HG03432 (cell line): ENCODE measurements around the gene F10.
A peak's percentile ranks its signal among the peaks of the same experiment; 100 is the strongest.
"Not testable (repeated sequence)": the region's sequence is repeated elsewhere in the genome, so short reads cannot be mapped to it uniquely, and the experiment has no call there.

Source experiments
- ATAC-seq: cut with Tn5 transposase; IDR thresholded peaks from one replicate; pipeline ENCODE4 v1.9.1; 2021; ENCODE audit warnings: mild to moderate bottlenecking, moderate library complexity; ENCODE audit not compliant: unreplicated experiment

The F10 gene

GRCh38 chr13:113150550-113151365 lies 28.2 kb downstream of the F10 start:
- no peak for ATAC-seq

- no peak for ATAC-seq
Measured at GRCh38 chr13:113151745-113152690, 29.4 kb downstream of the F10 start.

- no peak for ATAC-seq
Measured at GRCh38 chr13:113152691-113152983, 30.0 kb downstream of the F10 start.

- ATAC-seq: peak; percentile 32
Measured at GRCh38 chr13:113152984-113153809, 30.6 kb downstream of the F10 start.

- peak; percentile 52 for ATAC-seq
Measured at GRCh38 chr13:113153810-113154748, 31.5 kb downstream of the F10 start.

GRCh38 chr13:113155201-113155600 lies 32.6 kb downstream of the F10 start:
- no peak for ATAC-seq

GRCh38 chr13:113155982-113156655 lies 33.5 kb downstream of the F10 start:
- ATAC-seq: no peak

- no peak for ATAC-seq
Measured at GRCh38 chr13:113157206-113157928, 34.8 kb downstream of the F10 start.

- no peak for ATAC-seq
Measured at GRCh38 chr13:113157929-113158747, 35.5 kb downstream of the F10 start, which contains the start of gene PROZ. Gene PROZ (plus strand): TSS chr13:113158648. CDS start chr13:113158661, 13 bp downstream.

GRCh38 chr13:113158946-113159345 lies 36.3 kb downstream of the F10 start:
- ATAC-seq: no peak

GRCh38 chr13:113159701-113160100 lies 37.1 kb downstream of the F10 start:
- no peak for ATAC-seq

- ATAC-seq: no peak
Measured at GRCh38 chr13:113160983-113161382, 38.4 kb downstream of the F10 start.

GRCh38 chr13:113161433-113161832 lies 38.8 kb downstream of the F10 start:
- no peak for ATAC-seq

GRCh38 chr13:113161975-113162374 lies 39.4 kb downstream of the F10 start:
- ATAC-seq: not testable (repeated sequence)

GRCh38 chr13:113162783-113163685 lies 40.4 kb downstream of the F10 start:
- no peak for ATAC-seq

- ATAC-seq: no peak
Measured at GRCh38 chr13:113164492-113164891, 41.9 kb downstream of the F10 start.

GRCh38 chr13:113166266-113166665 lies 43.7 kb downstream of the F10 start:
- no peak for ATAC-seq
